ENCODE measurements around the gene DPM3.
"Not testable (repeated sequence)": the region's sequence is repeated elsewhere in the genome, so short reads cannot be mapped to it uniquely, and the experiment has no call there.

The DPM3 gene

DNA sequence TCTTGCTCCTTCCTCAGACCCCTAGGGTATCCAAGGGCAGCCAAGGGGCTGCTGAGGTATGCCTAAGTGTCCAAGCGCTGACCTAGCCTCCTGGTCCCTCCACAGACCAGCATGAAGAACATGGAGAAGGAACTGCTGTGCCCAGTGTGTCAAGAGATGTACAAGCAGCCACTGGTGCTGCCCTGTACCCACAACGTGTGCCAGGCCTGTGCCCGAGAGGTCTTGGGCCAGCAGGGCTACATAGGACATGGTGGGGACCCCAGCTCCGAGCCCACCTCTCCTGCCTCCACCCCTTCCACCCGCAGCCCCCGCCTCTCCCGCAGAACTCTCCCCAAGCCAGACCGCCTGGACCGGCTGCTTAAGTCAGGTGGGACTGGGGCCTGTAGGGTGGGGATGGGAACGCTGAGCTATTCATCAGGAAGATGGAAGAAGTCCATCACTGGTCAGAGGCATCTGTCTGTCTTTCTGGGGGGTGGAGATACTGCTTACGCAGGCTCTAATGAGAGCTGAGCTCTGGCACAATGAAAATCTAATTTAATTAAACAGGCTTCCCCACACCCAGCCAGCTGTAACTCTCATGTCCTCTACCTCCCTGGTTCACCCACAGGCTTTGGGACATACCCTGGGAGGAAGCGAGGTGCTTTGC is 35.1 kb upstream of the DPM3 start:
- no peak for DNase-seq (ENCODE audit: low spot score)

- DNase-seq (ENCODE audit: low spot score), result no peak
Measured at GRCh38 chr1:155174324-155175280, 34.3 kb upstream of the DPM3 start.

DNA sequence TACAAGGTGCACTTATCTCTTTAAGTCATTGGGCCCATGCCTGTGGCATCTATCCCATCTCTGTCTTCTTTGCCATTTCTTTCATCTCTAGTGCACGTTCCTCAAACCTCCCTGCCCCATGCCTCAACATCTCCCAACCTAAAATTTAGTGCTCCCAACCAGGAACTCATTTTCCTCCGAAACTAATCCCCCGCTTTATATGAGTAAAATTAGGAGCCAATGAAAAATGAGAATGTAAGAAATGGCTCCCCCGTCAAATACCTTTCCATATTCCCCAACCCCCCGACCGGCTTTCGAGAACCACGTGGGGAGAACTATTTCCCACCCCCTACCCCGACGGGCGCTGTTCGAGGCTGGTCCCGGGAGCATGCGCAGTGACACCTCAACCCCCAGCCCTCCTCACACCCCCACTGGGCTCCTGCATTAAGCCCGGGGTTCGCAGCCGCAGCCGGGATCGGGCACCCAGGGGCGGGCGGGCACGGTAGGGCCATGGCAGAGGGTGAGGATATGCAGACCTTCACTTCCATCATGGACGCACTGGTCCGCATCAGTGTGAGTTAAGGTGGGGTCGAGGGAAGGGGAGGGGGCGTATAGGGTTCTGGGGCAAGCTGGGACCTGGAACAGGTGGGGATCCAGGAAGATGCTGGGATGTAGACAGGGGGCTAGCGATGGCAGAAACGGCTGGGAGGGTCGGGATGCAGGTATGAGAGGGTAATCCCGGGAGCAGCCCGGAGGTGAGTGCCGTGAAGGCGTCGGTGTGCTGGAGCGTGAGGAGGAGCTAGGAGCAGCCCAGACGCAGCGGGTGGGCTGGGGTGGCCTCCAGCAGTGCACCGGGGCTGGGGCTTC is 33.4 kb upstream of the DPM3 start, which contains the start of gene TRIM46:
Gene TRIM46 (plus strand): TSS at position 372 of the 846 bp plus-strand sequence. CDS start 118 bp downstream, at position 490.
- DNase-seq (ENCODE audit: low spot score), result no peak

GRCh38 chr1:155172732-155173477 is 32.6 kb upstream of the DPM3 start, which contains the start of gene KRTCAP2:
KRTCAP2 (minus strand) TSS chr1:155173304; CDS start chr1:155173224, 80 bp downstream.
- peak; percentile 99 for DNase-seq (ENCODE audit: low spot score)

DNA sequence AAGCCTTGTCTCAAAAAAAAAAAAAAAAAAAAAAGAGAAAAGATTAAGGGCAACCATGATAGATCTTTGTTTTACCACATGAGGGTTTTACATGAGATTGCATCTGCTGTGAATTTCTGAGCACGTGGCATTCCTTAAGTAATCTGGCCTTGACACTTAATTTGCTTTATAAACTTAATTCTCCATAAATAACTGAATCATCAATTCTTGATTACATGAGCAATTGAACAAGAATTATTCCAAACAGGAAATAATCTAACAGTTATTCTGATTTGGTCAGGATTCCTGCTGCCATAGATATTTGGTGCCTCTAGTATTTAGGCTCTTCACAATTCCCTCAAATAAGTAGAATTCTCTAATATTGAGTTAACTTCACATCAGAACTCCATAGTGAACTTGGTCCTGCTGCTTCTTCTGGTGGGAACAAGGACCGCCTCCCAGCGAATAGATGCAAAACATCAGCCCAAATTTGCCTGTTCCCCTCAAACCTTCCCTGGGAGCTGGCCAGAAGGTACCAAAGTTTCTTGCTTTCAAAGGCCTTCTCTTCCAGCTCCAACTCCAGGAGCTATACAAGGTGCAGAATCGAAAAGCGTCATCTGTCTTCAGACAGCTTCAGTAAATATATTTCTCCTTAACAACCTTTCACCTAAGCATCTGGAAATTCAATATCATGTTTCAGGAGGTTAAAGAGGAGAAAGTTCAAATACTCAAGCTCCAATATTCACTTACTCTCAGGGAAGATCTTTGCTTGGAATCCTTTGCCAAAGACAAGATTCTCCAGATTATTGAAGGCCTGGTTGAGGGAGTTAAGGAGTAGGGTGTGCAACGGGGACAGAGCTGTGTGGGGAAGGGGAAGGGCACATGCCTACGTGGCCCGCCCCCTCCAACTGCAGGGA is 31.8 kb upstream of the DPM3 start:
- peak; percentile 15 for DNase-seq (ENCODE audit: low spot score)

DNA sequence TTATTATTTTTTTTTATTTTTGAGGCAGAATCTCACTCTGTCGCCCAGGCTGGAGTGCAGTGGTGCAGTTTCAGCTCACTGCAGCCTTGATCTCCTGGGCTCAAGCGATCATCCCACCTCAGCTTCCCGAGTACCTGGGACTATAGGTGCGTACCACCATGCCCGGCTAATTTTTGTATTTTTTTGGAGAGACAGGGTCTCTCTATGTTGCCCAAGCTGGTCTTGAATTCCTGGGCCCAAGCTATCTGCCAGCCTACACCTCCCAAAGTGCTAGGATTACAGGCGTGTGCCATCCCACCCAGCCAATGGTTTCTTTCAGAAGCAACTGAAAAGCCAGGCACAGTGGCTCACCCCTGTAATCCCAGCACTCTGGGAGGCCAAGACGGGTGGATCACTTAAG is 30.5 kb upstream of the DPM3 start:
- no peak for DNase-seq (ENCODE audit: low spot score)

DNA sequence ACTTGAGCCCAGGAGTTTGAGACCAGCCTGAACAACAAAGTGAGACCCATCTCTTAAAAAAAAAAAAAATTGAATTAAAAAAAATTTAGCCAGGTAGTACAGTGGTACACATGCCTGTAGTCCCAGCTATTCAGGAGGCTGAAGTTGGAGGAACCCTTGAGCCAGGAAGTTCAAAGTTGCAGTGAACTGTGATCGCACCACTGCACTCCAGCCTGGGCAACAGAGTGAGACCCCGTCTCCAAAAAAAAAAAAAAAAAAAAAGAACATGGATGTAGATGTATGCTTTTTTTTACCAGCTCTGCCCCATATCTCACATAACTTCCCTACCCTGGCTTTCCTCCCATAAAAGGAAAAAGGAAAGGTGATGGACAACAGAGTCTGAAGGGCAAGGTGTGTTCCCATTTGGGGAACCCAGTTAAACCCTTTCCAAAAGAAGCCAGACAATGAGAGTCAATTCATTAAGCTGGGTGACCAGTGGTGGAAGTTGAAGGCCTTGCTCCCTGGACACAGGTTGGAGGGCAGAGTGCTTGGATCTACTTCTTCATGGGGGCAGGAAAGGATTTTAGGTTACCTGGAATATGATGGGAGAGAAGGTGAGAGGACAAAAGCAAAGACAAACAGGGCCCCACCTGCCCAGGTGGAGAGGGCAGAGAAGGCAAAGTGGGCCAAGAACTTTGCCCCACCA is 29.9 kb upstream of the DPM3 start:
- DNase-seq (ENCODE audit: low spot score), result no peak

DNA sequence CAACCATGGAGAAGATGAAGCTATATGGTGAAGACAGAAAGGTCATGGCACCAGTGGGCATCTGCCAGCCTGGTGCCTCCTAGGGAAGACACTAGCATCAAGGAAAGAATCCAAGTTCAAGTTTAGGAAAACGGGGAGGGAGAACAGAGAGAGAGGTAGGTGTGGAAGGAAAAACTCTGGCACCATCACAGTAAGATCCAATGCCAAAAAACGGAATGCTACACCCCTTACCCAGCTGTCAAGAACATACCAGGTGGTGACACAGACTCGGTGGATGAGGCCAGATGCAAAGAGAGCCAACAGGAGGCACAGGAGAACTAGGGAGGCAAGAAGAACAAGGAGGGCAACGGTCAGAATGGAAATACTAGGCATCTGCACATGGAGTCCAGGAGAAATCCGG is 29.2 kb upstream of the DPM3 start:
- DNase-seq (ENCODE audit: low spot score), result no peak

GRCh38 chr1:155168456-155169210 is 28.3 kb upstream of the DPM3 start:
- DNase-seq (ENCODE audit: low spot score), result no peak

DNA sequence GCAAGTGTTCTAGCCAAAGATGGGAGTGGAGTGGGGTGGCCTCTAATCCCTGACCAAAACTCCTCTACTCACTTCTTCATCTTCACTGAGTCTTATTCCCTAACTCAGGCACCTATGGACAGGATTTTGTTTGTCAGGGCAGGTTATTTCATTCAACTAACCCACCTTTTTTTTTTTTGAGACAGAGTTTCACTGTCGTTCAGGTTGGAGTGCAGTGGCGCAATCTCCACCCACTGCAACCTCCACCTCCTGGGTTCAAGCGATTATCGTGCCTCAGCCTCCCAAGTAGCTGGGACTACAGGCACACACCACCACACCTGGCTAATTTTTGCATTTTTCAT is 27.7 kb upstream of the DPM3 start:
- DNase-seq (ENCODE audit: low spot score), result not testable (repeated sequence)

GRCh38 chr1:155167166-155168104 is 27.1 kb upstream of the DPM3 start:
- peak; percentile 93 for DNase-seq (ENCODE audit: low spot score)

- no peak for DNase-seq (ENCODE audit: low spot score)
Measured at GRCh38 chr1:155166471-155167165, 26.3 kb upstream of the DPM3 start.

DNA sequence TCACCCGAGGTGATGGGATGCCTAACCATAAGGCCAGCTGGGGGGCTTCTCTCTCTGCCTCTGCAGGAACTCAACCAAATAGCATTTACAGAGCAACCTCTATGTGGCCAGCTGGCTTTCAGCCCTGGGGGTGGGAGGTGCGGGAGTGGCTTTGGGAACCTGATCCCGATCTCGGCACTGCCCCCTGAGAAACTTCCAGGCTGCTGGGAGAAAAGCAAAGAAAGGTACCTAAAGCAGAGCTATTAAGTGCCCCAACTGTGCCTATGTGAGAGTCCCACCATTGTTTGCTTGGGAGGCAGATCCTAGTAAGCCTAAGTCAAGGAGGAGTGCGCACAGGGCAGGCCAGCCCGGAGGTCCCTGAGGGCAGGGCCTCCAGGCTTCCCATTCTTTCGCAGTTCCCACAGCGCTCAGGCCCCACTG is 25.7 kb upstream of the DPM3 start:
- no peak for DNase-seq (ENCODE audit: low spot score)

GRCh38 chr1:155164625-155165024 is 24.3 kb upstream of the DPM3 start:
- DNase-seq (ENCODE audit: low spot score), result not testable (repeated sequence)

GRCh38 chr1:155163785-155164184 is 23.5 kb upstream of the DPM3 start:
- DNase-seq (ENCODE audit: low spot score), result not testable (repeated sequence)

GRCh38 chr1:155162631-155163030 is 22.3 kb upstream of the DPM3 start:
- not testable (repeated sequence) for DNase-seq (ENCODE audit: low spot score)

GRCh38 chr1:155160128-155160527 is 19.8 kb upstream of the DPM3 start:
- DNase-seq (ENCODE audit: low spot score), result no peak

Measured in hematopoietic multipotent progenitor cell treated with erythropoietin and hydrocortisone succinate and interleukin-3 and kit ligand, for 17 days (in vitro differentiated cells).